GM21786 (cell line): Measurements from ENCODE around the gene CCL28.
"Not testable (repeated sequence)": the region's sequence is repeated elsewhere in the genome, so short reads cannot be mapped to it uniquely, and the experiment has no call there.

ENCODE experiments used
- ATAC-seq: cut with Tn5 transposase; IDR thresholded peaks from one replicate; pipeline ENCODE4 v1.9.1; 2021; ENCODE audit not compliant: unreplicated experiment

The CCL28 gene

GRCh38 chr5:43412156-43412555 lies at the start of gene CCL28:
Gene CCL28, minus strand, starts transcription at chr5:43412391. Its CDS starts 75 bp downstream, at chr5:43412316.
- no peak for ATAC-seq

- ATAC-seq: no peak
These were observed 48.9 kb upstream of the CCL28 start for GRCh38 chr5:43461066-43461465.

GRCh38 chr5:43456556-43456955 lies 44.4 kb upstream of the CCL28 start:
- no peak for ATAC-seq

GRCh38 chr5:43441575-43441974 lies 29.4 kb upstream of the CCL28 start:
- ATAC-seq: not testable (repeated sequence)

- no peak for ATAC-seq
These were observed 25.0 kb upstream of the CCL28 start for GRCh38 chr5:43437062-43437660.

GRCh38 chr5:43433382-43433781 lies 21.2 kb upstream of the CCL28 start:
- ATAC-seq: no peak

GRCh38 chr5:43432486-43433375 lies 20.5 kb upstream of the CCL28 start:
- ATAC-seq: no peak

- ATAC-seq: no peak
These were observed 17.5 kb upstream of the CCL28 start for GRCh38 chr5:43429706-43430105.

- ATAC-seq: no peak
These were observed 16.8 kb upstream of the CCL28 start for GRCh38 chr5:43429016-43429415.

- no peak for ATAC-seq
These were observed 15.1 kb upstream of the CCL28 start for GRCh38 chr5:43427306-43427705.

- no peak for ATAC-seq
These were observed 13.8 kb upstream of the CCL28 start for GRCh38 chr5:43425983-43426382.

- not testable (repeated sequence) for ATAC-seq
These were observed 10.9 kb upstream of the CCL28 start for GRCh38 chr5:43423086-43423485.

- ATAC-seq: no peak
These were observed 10.0 kb upstream of the CCL28 start for GRCh38 chr5:43422143-43422542.

GRCh38 chr5:43421450-43422133 lies 9.4 kb upstream of the CCL28 start:
- no peak for ATAC-seq

GRCh38 chr5:43420241-43420640 lies 8.1 kb upstream of the CCL28 start:
- ATAC-seq: no peak

- ATAC-seq: no peak
These were observed 6.4 kb upstream of the CCL28 start for GRCh38 chr5:43418561-43418960.

GRCh38 chr5:43416803-43417394 lies 4.7 kb upstream of the CCL28 start:
- no peak for ATAC-seq

- no peak for ATAC-seq
These were observed 4.0 kb upstream of the CCL28 start for GRCh38 chr5:43415935-43416802.

- no peak for ATAC-seq
These were observed 1.8 kb upstream of the CCL28 start for GRCh38 chr5:43413966-43414365.

- no peak for ATAC-seq
These were observed 453 bp upstream of the CCL28 start for GRCh38 chr5:43412644-43413043.
